Measurements from ENCODE around the gene LAMTOR2. TPM values are rescaled to one million over a fixed set of nuclear protein-coding genes. Genes with fewer than 3 reads are reported as not detected.
A peak's percentile ranks its signal among the peaks of the same experiment; 100 is the strongest.

The LAMTOR2 gene
- polyA plus RNA-seq, 1 donor (not counting 4 experiments of a cell fraction or from before 2014, with no cell fraction given), result 67.5 TPM

- Histone ChIP-seq H3K36me3 (ENCODE audit: control insufficient read depth in 2 of 2, extremely low read depth in 1 of 2, insufficient read depth in 2 of 2, low read length in 2 of 2) (no peaks in the 10 kb centered on the region), H2AFZ (ENCODE audit: control insufficient read depth, low read length) (no peak overlapping the region), H3K4me2 (ENCODE audit: control insufficient read depth, extremely low read depth, insufficient read depth, low read depth, low read length) (no peak overlapping the region), H3K4me3 (ENCODE audit: control insufficient read depth in 2 of 3, extremely low read depth in 1 of 3, insufficient read depth in 2 of 3, low read depth in 1 of 3, low read length in 3 of 3) (no peak overlapping the region), H3K4me1 (ENCODE audit: control insufficient read depth, extremely low read depth, insufficient read depth, low read length) (peaks cover 4% of the 10 kb centered on the region), H3K27me3 (ENCODE audit: control insufficient read depth, extremely low read depth, insufficient read depth, low read length) (no peaks in the 10 kb centered on the region), H3K9me3 (ENCODE audit: control insufficient read depth, low read depth, low read length) (no peaks in the 10 kb centered on the region), H4K20me1 (ENCODE audit: control insufficient read depth, extremely low read depth, insufficient read depth, low read length) (no peaks in the 10 kb centered on the region), H3K27ac (ENCODE audit: control insufficient read depth, insufficient read depth, low read length) (no peak overlapping the region), H3K79me2 (ENCODE audit: control insufficient read depth, insufficient read depth, low read length) (no peaks in the 10 kb centered on the region), H3K9ac (ENCODE audit: control insufficient read depth, extremely low read depth, insufficient read depth, low read length) (no peak overlapping the region), H3K9me1 (ENCODE audit: control insufficient read depth, extremely low read depth, insufficient read depth, low read length) (no peaks in the 10 kb centered on the region)
- FAIRE-seq (peak; percentile 41), DNase-seq (ENCODE audit: low read depth, low spot score) (peak; percentile 58)
- TF ChIP-seq CTCF (optimal IDR thresholded peaks at IDR 0.05 in 1 of 3, IDR thresholded peaks at IDR 0.05 in 1 of 3, conservative IDR thresholded peaks at IDR 0.05 in 1 of 3; ENCODE audit: extremely low read depth in 1 of 3, insufficient read depth in 2 of 3, low read length in 3 of 3) (peak; percentile 78 to 86 (median 81)), EZH2 (IDR thresholded peaks at IDR 0.05; ENCODE audit: low read length) (no peak)
- dilution Hi-C loops (cut with MboI; ENCODE audit: extremely low pct_ligation_motif_present, low sequenced_read_pairs), result no loop called here
Measured at GRCh38 chr1:156090840-156091188, 36.2 kb downstream of the LAMTOR2 start.

- Histone ChIP-seq H3K27ac (ENCODE audit: control insufficient read depth, insufficient read depth, low read length) (no peak overlapping the region), H2AFZ (ENCODE audit: control insufficient read depth, low read length) (no peak overlapping the region), H3K27me3 (ENCODE audit: control insufficient read depth, extremely low read depth, insufficient read depth, low read length) (no peaks in the 10 kb centered on the region), H3K9me3 (ENCODE audit: control insufficient read depth, low read depth, low read length) (no peaks in the 10 kb centered on the region), H3K4me1 (ENCODE audit: control insufficient read depth, extremely low read depth, insufficient read depth, low read length) (peaks cover 12% of the 10 kb centered on the region), H3K9ac (ENCODE audit: control insufficient read depth, extremely low read depth, insufficient read depth, low read length) (no peak overlapping the region), H3K36me3 (ENCODE audit: control insufficient read depth in 2 of 2, extremely low read depth in 1 of 2, insufficient read depth in 2 of 2, low read length in 2 of 2) (no peaks in the 10 kb centered on the region), H4K20me1 (ENCODE audit: control insufficient read depth, extremely low read depth, insufficient read depth, low read length) (no peaks in the 10 kb centered on the region), H3K9me1 (ENCODE audit: control insufficient read depth, extremely low read depth, insufficient read depth, low read length) (no peaks in the 10 kb centered on the region), H3K79me2 (ENCODE audit: control insufficient read depth, insufficient read depth, low read length) (no peaks in the 10 kb centered on the region), H3K4me3 (ENCODE audit: control insufficient read depth in 2 of 3, extremely low read depth in 1 of 3, insufficient read depth in 2 of 3, low read depth in 1 of 3, low read length in 3 of 3) (no peak overlapping the region), H3K4me2 (ENCODE audit: control insufficient read depth, extremely low read depth, insufficient read depth, low read depth, low read length) (no peak overlapping the region)
- no peak for FAIRE-seq
- dilution Hi-C loops (cut with MboI; ENCODE audit: extremely low pct_ligation_motif_present, low sequenced_read_pairs), result no loop called here
- TF ChIP-seq EZH2 (IDR thresholded peaks at IDR 0.05; ENCODE audit: low read length) (no peak), CTCF (optimal IDR thresholded peaks at IDR 0.05 in 1 of 3, IDR thresholded peaks at IDR 0.05 in 1 of 3, conservative IDR thresholded peaks at IDR 0.05 in 1 of 3; ENCODE audit: extremely low read depth in 1 of 3, insufficient read depth in 2 of 3, low read length in 3 of 3) (no peak)
- DNase-seq (ENCODE audit: low read depth, low spot score), result no peak
Measured at GRCh38 chr1:156091610-156092009, 37.0 kb downstream of the LAMTOR2 start.

Measured in keratinocyte (primary cell).